ENCODE data around the gene RNF225.
"Not testable (repeated sequence)": the region's sequence is repeated elsewhere in the genome, so short reads cannot be mapped to it uniquely, and the experiment has no call there.

RNF225 gene

GRCh38 chr19:58387338-58388174 is 7.9 kb upstream of the RNF225 start:
- DNase-seq: no peak

GRCh38 chr19:58388175-58388526 is 7.3 kb upstream of the RNF225 start:
- no peak for DNase-seq

GRCh38 chr19:58392945-58393724 is 2.3 kb upstream of the RNF225 start:
- no peak for DNase-seq

GRCh38 chr19:58393725-58394033 is 1.8 kb upstream of the RNF225 start:
- DNase-seq: no peak

GRCh38 chr19:58394821-58395219 is 636 bp upstream of the RNF225 start:
- DNase-seq: no peak

GRCh38 chr19:58395979-58396627 is 647 bp downstream of the RNF225 start:
- DNase-seq: no peak

- DNase-seq: no peak
These were observed 1.5 kb downstream of the RNF225 start for GRCh38 chr19:58396691-58397532.

GRCh38 chr19:58397533-58398037 is 2.1 kb downstream of the RNF225 start:
- no peak for DNase-seq

GRCh38 chr19:58398087-58398486 is 2.6 kb downstream of the RNF225 start:
- DNase-seq: no peak

GRCh38 chr19:58398545-58398944 is 3.1 kb downstream of the RNF225 start:
- DNase-seq: no peak

GRCh38 chr19:58399903-58400302 is 4.4 kb downstream of the RNF225 start:
- DNase-seq: no peak

- no peak for DNase-seq
These were observed 5.0 kb downstream of the RNF225 start for GRCh38 chr19:58400316-58400915.

GRCh38 chr19:58400916-58401839 is 5.7 kb downstream of the RNF225 start:
- DNase-seq: peak; percentile 100

GRCh38 chr19:58401840-58402421 is 6.5 kb downstream of the RNF225 start:
- no peak for DNase-seq

- DNase-seq: not testable (repeated sequence)
These were observed 8.5 kb downstream of the RNF225 start for GRCh38 chr19:58403920-58404478.

- DNase-seq: no peak
These were observed 11.6 kb downstream of the RNF225 start for GRCh38 chr19:58406818-58407657.

GRCh38 chr19:58407658-58408151 is 12.2 kb downstream of the RNF225 start:
- no peak for DNase-seq

GRCh38 chr19:58408152-58409009 is 12.9 kb downstream of the RNF225 start, which contains the start of gene ZNF584:
ZNF584 (plus strand) TSS chr19:58408649; CDS start chr19:58409148, 499 bp downstream.
- peak; percentile 95 for DNase-seq

Measured in CD4-positive, alpha-beta T cell treated with Interleukin-6 for 4 hours (primary cell).